Measurements from ENCODE around the gene GTF2F1. TPM values are rescaled to one million over a fixed set of nuclear protein-coding genes. Genes with fewer than 3 reads are reported as not detected.
A peak's percentile ranks its signal among the peaks of the same experiment; 100 is the strongest.

Gene GTF2F1
- total RNA-seq, 4 donors from 2014 or later, result 29.5 to 50.9 (median 45.1) TPM

DNA sequence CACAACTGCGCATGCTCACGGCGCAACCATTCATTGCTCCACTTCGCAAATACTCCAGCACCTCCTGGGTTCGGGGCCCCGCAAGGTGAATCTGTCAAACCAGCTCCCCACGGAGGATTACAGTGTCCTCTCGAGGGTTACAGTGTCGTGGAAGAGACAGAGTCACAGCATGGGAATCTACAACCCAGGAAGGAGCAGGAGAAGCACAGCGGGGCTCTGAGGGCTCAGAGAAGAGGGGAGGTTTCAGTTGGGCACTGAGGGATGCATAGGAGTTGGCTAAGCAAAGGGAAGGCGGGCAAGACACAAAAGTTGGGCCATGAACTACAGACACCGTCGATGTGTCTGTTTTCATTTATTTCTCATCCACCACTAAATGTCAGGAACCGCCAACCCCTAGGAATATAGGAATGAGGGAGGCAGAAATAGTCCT is 1.0 kb upstream of the GTF2F1 start:
- 25 to 27% methylated on average over 14 of the region's 14 CpGs for WGBS, 2 donors
- H3K9me3 ChIP-seq, result no peaks in the 10 kb centered on the region
- TF ChIP-seq POLR2A (IDR thresholded peaks at IDR 0.05) (no peak), EP300 (IDR thresholded peaks at IDR 0.05) (no peak)
- TF ChIP-seq, protein P1, sequence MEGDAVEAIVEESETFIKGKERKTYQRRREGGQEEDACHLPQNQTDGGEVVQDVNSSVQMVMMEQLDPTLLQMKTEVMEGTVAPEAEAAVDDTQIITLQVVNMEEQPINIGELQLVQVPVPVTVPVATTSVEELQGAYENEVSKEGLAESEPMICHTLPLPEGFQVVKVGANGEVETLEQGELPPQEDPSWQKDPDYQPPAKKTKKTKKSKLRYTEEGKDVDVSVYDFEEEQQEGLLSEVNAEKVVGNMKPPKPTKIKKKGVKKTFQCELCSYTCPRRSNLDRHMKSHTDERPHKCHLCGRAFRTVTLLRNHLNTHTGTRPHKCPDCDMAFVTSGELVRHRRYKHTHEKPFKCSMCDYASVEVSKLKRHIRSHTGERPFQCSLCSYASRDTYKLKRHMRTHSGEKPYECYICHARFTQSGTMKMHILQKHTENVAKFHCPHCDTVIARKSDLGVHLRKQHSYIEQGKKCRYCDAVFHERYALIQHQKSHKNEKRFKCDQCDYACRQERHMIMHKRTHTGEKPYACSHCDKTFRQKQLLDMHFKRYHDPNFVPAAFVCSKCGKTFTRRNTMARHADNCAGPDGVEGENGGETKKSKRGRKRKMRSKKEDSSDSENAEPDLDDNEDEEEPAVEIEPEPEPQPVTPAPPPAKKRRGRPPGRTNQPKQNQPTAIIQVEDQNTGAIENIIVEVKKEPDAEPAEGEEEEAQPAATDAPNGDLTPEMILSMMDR (IDR thresholded peaks at IDR 0.05), result no peak
- peaks cover 0 to 28% (median 5%) of the 10 kb centered on the region in 3 donors for H3K36me3 ChIP-seq
- peaks cover 0 to 24% (median 12%) of the 10 kb centered on the region in 4 donors for H3K4me1 ChIP-seq
- peak overlapping the region; percentile 94 to 99 (median 97) for H3K27ac ChIP-seq
- DNase-seq (ENCODE audit: low spot score in 2 of 2), result no peak
- peak overlapping the region; percentile 64 to 77 (median 70) for H3K4me3 ChIP-seq
- H3K27me3 ChIP-seq, result no peaks in the 10 kb centered on the region

DNA sequence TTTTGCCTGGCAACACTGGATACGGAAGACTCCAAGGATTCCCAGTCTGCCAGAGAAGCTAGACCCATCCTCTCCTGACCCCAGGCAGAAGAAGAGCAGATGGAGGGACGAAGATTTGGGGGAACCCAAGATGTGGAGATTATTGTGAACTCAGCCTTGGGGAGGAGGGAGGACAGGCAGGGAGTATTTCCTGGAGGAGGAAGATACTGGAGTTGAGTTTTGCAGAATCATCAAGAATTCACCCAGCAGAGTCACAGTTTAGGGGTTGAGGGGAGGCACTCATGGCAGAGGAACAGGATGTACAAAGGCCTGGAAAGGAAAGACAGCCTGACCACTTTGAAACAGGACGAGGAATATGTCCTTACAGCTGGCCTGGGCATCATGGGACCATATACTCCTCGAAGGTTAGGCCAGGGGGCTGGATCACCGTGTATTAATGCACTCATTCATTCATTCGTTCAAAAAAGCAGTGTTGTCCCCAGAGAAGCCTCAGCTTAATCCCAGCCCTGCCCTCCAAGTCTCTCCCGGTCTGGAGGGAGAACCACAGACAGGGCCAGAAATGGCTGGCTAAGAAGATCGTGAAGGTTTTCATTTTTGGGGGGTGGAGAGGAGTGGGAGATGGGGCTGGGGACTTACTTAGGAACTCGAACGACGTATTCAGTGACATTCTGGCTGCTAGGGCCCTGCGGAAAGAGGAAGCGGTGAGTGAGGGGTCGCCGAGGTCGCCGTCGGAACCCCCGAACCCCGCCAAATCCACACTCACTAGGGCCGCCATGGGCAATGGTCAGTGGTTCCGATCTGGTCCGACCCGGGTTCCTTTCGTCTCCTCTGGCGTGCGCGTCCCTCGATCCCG is 517 bp downstream of the GTF2F1 start:
- Histone ChIP-seq H3K36me3 (peaks cover 7 to 43% (median 14%) of the 10 kb centered on the region in 3 donors), H3K9me3 (no peaks in the 10 kb centered on the region), H3K27me3 (no peaks in the 10 kb centered on the region), H3K4me1 (peaks cover 0 to 24% (median 12%) of the 10 kb centered on the region in 4 donors), H3K4me3 (peak overlapping the region; percentile 64 to 77 (median 70)), H3K27ac (peak overlapping the region; percentile 94 to 99 (median 97))
- TF ChIP-seq EP300 (IDR thresholded peaks at IDR 0.05) (no peak), POLR2A (IDR thresholded peaks at IDR 0.05) (no peak)
- TF ChIP-seq, protein P1 (IDR thresholded peaks at IDR 0.05), result no peak
- no peak for DNase-seq (ENCODE audit: low spot score in 2 of 2)
- 10 to 11% methylated on average over 16 to 22 of the region's 30 CpGs for WGBS, 2 donors

DNA sequence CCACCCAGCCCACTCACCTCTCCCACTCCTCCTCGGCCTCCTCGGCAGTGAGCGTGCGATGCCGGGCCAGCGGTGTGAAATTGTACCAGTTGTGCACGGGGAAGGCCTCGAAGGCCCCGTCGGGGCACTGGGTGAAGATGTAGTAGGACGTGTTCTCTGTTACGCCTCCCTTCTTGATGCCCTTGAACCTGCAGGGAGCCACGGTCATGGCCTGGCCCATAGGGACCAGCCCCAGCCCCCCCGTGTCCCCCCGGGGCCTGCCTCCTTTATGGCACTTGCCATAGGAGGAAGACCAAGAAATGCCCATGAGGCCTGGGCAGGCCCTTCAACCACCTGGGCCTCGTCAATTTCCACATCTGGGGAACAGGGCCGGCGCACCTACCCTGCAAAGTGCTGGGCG is 5.6 kb downstream of the GTF2F1 start:
- WGBS, 2 donors, result 93 to 96% methylated on average over 13 to 19 of the region's 19 CpGs
- Histone ChIP-seq H3K4me3 (no peak overlapping the region), H3K36me3 (peaks cover 9 to 94% (median 21%) of the 10 kb centered on the region in 3 donors), H3K9me3 (no peaks in the 10 kb centered on the region), H3K4me1 (peaks cover 0 to 15% (median 9%) of the 10 kb centered on the region in 4 donors), H3K27me3 (no peaks in the 10 kb centered on the region), H3K27ac (no peak overlapping the region)
- DNase-seq (ENCODE audit: low spot score in 2 of 2), result no peak
- no peak for TF ChIP-seq EP300 (IDR thresholded peaks at IDR 0.05)
- TF ChIP-seq, protein P1 (IDR thresholded peaks at IDR 0.05), result no peak
- TF ChIP-seq POLR2A (IDR thresholded peaks at IDR 0.05), result no peak

DNA sequence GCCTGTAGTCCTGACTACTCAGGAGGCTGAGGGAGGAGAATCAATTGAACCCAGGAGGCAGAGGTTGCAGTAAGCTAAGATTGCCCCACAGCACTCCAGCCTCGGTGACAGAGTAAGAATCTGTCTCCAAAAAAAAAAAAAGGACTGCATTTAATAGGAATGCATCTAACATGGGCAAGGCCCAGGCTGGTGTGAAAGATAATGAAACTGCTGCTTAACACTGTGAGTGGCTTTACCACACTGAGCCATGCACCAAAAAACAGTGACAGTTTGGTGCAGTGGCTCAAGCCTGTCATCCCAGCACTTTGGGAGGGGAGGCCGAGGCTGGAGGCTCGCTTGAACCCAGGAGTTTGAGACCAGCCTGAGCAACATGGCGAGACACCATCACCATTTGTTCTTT is 8.6 kb downstream of the GTF2F1 start:
- Histone ChIP-seq H3K36me3 (peaks cover 12 to 100% (median 38%) of the 10 kb centered on the region in 3 donors), H3K9me3 (peaks cover 0 to 11% (median 0%) of the 10 kb centered on the region in 4 donors), H3K27ac (no peak overlapping the region), H3K4me1 (no peaks in the 10 kb centered on the region), H3K4me3 (no peak overlapping the region), H3K27me3 (no peaks in the 10 kb centered on the region)
- TF ChIP-seq POLR2A (IDR thresholded peaks at IDR 0.05) (no peak), EP300 (IDR thresholded peaks at IDR 0.05) (no peak)
- TF ChIP-seq, protein P1 (IDR thresholded peaks at IDR 0.05), result no peak
- no peak for DNase-seq (ENCODE audit: low spot score in 2 of 2)
- 86 to 92% methylated on average over 4 of the region's 4 CpGs for whole genome bisulfite sequencing, 2 donors

DNA sequence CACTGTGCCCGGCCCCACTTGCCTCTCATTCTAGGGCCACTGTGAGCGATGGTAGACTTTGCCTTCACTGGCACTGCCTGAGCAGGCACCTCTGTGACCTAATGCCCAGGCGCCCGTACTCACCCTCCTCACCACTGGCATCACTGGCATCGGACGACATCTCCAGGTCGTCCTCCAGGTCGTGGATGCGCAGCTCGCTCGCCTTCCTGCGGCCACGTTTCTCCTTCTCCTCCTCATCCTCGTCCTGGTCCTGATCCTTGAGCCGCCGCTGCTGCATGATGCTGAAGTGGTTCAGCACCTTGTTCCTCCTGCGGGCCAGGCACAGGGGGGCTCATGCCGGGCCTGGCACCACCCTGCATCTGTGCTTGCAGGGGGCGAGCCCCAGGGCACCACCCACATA is 9.8 kb downstream of the GTF2F1 start:
- H3K36me3 ChIP-seq, result peaks cover 8 to 100% (median 26%) of the 10 kb centered on the region in 3 donors
- H3K9me3 ChIP-seq, result peaks cover 0 to 11% (median 0%) of the 10 kb centered on the region in 4 donors
- DNase-seq (ENCODE audit: low spot score in 2 of 2), result no peak
- 95 to 96% methylated on average over 19 of the region's 19 CpGs for WGBS, 2 donors
- TF ChIP-seq EP300 (IDR thresholded peaks at IDR 0.05), result no peak
- TF ChIP-seq, protein P1 (IDR thresholded peaks at IDR 0.05), result no peak
- no peak for TF ChIP-seq POLR2A (IDR thresholded peaks at IDR 0.05)
- H3K27ac ChIP-seq, result no peak overlapping the region
- H3K4me1 ChIP-seq, result peaks cover 0 to 2% (median 0%) of the 10 kb centered on the region in 4 donors
- no peaks in the 10 kb centered on the region for H3K27me3 ChIP-seq
- no peak overlapping the region for H3K4me3 ChIP-seq
